AG09309 (cell line): ENCODE data around the gene LRRC18.

Experiments used
- DNase-seq: peaks from one replicate; pipeline ENCODE4 v3.0.0-alpha.2; 2010; ENCODE audit warnings: low read depth
- H3K4me3 ChIP-seq: 2 replicates; pipeline ENCODE4 v1.5.1; 2011; ENCODE audit warnings: mild to moderate bottlenecking, low read depth, low read length, moderate library complexity; ENCODE audit not compliant: control insufficient read depth
- CTCF ChIP-seq: IDR thresholded peaks from 2 replicates; pipeline ENCODE4 v1.5.1; 2011; ENCODE audit warnings: mild to moderate bottlenecking, low read depth, low read length, inconsistent platforms; ENCODE audit not compliant: insufficient read depth, control insufficient read depth; ENCODE audit errors: missing control alignments

The LRRC18 gene

GRCh38 chr10:48923748-48924147, 15.9 kb downstream of the LRRC18 start:
- TF ChIP-seq CTCF, result no peak
- DNase-seq, result no peak
- no peak overlapping the region for H3K4me3 ChIP-seq

GRCh38 chr10:48913674-48914073, 26.0 kb downstream of the LRRC18 start:
- no peak overlapping the region for H3K4me3 ChIP-seq
- TF ChIP-seq CTCF, result no peak
- no peak for DNase-seq

GRCh38 chr10:48910548-48910947, 29.1 kb downstream of the LRRC18 start:
- DNase-seq, result no peak
- H3K4me3 ChIP-seq, result no peak overlapping the region
- TF ChIP-seq CTCF, result no peak

GRCh38 chr10:48907730-48908129, 31.9 kb downstream of the LRRC18 start:
- DNase-seq, result no peak
- H3K4me3 ChIP-seq, result no peak overlapping the region
- no peak for TF ChIP-seq CTCF

- no peak for TF ChIP-seq CTCF
Observed at GRCh38 chr10:48906841-48907240, 32.8 kb downstream of the LRRC18 start.

GRCh38 chr10:48905311-48905710, 34.3 kb downstream of the LRRC18 start:
- no peak for DNase-seq
- H3K4me3 ChIP-seq, result no peak overlapping the region
- TF ChIP-seq CTCF, result no peak

More at GRCh38 chr10:48906841-48907240, 32.8 kb downstream of the LRRC18 start:
- no peak for DNase-seq
- no peak overlapping the region for H3K4me3 ChIP-seq

GRCh38 chr10:48904861-48905260, 34.8 kb downstream of the LRRC18 start:
- TF ChIP-seq CTCF, result no peak
- no peak for DNase-seq
- H3K4me3 ChIP-seq, result no peak overlapping the region
